Psoas muscle (tissue), 8 donors: Measurements from ENCODE around the gene BFSP1. TPM values are rescaled to one million over a fixed set of nuclear protein-coding genes. Genes with fewer than 3 reads are reported as not detected.
A peak's percentile ranks its signal among the peaks of the same experiment; 100 is the strongest.

Experiments used
- ATAC-seq, 4 donors: fragments of 200-7000 bp; cut with Tn5 transposase; one replicate each; pipeline ENCODE4 v1.9.1; 2020; ENCODE audit warnings: moderate library complexity in 3 of 4, mild to moderate bottlenecking in 2 of 4
- DNase-seq, 2 donors: peaks; one replicate each; pipeline ENCODE4 v3.0.0-alpha.2; 2020
- H3K27ac ChIP-seq: fragments of 200-600 bp; one replicate; pipeline ENCODE4 v1.8.0; 2022
- H3K27me3 ChIP-seq, 3 donors: fragments of 200-600 bp in 1 of 3; one replicate each; pipeline versions ENCODE4 v1.6.1 to v1.8.0; 2013 to 2022; ENCODE audit warnings: low read length in 2 of 3, mild to moderate bottlenecking in 2 of 3, moderate library complexity in 1 of 3; ENCODE audit not compliant: insufficient read depth in 3 of 3
- H3K36me3 ChIP-seq, 2 donors: fragments of 200-600 bp in 1 of 2; one replicate each; pipeline versions ENCODE4 v1.6.1 to v1.8.0; 2013 to 2022; ENCODE audit warnings: low read depth in 1 of 2, mild to moderate bottlenecking in 1 of 2, moderate library complexity in 1 of 2; ENCODE audit not compliant: insufficient read depth in 1 of 2
- H3K4me1 ChIP-seq: fragments of 200-600 bp; one replicate; pipeline ENCODE4 v1.8.0; 2022
- H3K4me3 ChIP-seq: fragments of 200-600 bp; one replicate; pipeline ENCODE4 v1.8.0; 2022; ENCODE audit warnings: mild to moderate bottlenecking
- H3K9me3 ChIP-seq: fragments of 200-600 bp; one replicate; pipeline ENCODE4 v1.8.0; 2022
- WGBS, 3 donors: extraction: QIAGEN DNeasy Blood & Tissue Kit; methylation state at CpG; one replicate each; pipeline versions ENCODE4 v1.1.6 to v1.1.7; 2013; 5-methylcytosine and 5-hydroxymethylcytosine counted together
- intact Hi-C, 2 donors: fragments of 100-400 bp; cut with DNase I; formaldehyde crosslinking; loops; one replicate each; pipeline versions ENCODE4 v1.11.0 to v1.14.2; 2022
- polyA plus RNA-seq, 3 donors: library from polyadenylated mRNA; stranded (reverse); fragments of 200-250 nt; gene quantifications; one replicate each; pipeline ENCODE4 v1.2.3, GENCODE V29; 2013
- total RNA-seq, 4 donors: library from RNA; stranded (reverse); fragmentation: NEBNext Ultra II Directional in 2 of 4; extraction: Animal tissue kit (Norgen Biotek cat#: 25700) in 2 of 4; gene quantifications; one replicate each; pipeline versions ENCODE4 v1.2.1 to v1.2.4, GENCODE V29; 2021 to 2023
- TF ChIP-seq, protein P1 (sequence below): fragments of 200-600 bp; IDR thresholded peaks from one replicate; pipeline ENCODE4 v1.8.0; 2022; ENCODE audit warnings: antibody characterized with exemption
- donor health status: healthy with polysubstance abuse.
- donor health status: DM: no; HTN: no; CAD: no; lungs with moderate emphysema.
- donor health status: Bipolar disorder and iron deficiency.
- donor health status: healthy.
- donor health status: DM: yes; HTN: yes; CAD: no.
- donor health status: DM: no; HTN: no; CAD: no.
- donor health status: DM: no; HTN: no; CAD: no.
- donor health status: DM: yes; HTN: yes; CAD: no.

The BFSP1 gene
- total and polyA plus RNA-seq, 7 donors: 0.12 to 0.57 (median 0.24) TPM; not detected in 1

DNA sequence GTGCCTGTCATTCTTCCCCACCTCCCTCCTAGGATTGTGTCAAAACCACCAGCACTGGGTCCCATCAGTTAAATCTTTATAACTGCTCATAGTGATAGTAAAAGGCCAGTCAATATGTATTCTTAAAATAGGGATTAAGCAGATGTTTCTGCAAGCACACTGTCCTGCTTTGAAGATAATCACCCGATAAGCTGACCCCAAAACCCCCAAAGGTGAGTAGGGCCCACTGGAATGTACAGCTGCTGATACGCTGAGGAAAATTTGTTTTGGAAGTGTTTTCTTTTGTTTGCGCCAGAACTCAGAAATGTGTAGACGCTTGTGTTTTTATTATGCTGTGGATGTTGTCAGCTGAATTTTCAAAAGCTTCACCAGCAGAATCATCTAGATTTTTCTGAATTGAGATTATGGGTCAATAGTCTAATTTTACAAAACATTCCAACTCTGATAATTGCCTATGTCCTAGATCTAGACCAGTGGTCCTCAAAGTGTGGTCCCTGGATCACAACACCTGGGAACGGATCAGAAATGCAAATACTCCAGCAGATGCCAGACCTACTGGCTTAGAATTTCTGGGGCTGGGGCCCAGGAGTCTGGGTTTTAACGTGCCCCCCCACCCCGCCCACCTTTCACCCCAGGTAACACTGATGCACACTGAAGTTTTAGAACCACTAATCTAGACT, 11.4 kb downstream of the BFSP1 start:
- intact Hi-C loops: no loop called here
- H3K4me3 ChIP-seq: no peak overlapping the region
- H3K27me3 ChIP-seq: no peaks in the 10 kb centered on the region
- no peaks in the 10 kb centered on the region for H3K36me3 ChIP-seq
- WGBS, 3 donors: 75 to 78% (median 78%) methylated on average over 7 of the region's 7 CpGs
- H3K27ac ChIP-seq: no peak overlapping the region
- no peaks in the 10 kb centered on the region for H3K9me3 ChIP-seq
- TF ChIP-seq, protein P1, sequence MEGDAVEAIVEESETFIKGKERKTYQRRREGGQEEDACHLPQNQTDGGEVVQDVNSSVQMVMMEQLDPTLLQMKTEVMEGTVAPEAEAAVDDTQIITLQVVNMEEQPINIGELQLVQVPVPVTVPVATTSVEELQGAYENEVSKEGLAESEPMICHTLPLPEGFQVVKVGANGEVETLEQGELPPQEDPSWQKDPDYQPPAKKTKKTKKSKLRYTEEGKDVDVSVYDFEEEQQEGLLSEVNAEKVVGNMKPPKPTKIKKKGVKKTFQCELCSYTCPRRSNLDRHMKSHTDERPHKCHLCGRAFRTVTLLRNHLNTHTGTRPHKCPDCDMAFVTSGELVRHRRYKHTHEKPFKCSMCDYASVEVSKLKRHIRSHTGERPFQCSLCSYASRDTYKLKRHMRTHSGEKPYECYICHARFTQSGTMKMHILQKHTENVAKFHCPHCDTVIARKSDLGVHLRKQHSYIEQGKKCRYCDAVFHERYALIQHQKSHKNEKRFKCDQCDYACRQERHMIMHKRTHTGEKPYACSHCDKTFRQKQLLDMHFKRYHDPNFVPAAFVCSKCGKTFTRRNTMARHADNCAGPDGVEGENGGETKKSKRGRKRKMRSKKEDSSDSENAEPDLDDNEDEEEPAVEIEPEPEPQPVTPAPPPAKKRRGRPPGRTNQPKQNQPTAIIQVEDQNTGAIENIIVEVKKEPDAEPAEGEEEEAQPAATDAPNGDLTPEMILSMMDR: no peak
- ATAC-seq: no peak
- no peak for DNase-seq
- peaks cover 5% of the 10 kb centered on the region for H3K4me1 ChIP-seq

DNA sequence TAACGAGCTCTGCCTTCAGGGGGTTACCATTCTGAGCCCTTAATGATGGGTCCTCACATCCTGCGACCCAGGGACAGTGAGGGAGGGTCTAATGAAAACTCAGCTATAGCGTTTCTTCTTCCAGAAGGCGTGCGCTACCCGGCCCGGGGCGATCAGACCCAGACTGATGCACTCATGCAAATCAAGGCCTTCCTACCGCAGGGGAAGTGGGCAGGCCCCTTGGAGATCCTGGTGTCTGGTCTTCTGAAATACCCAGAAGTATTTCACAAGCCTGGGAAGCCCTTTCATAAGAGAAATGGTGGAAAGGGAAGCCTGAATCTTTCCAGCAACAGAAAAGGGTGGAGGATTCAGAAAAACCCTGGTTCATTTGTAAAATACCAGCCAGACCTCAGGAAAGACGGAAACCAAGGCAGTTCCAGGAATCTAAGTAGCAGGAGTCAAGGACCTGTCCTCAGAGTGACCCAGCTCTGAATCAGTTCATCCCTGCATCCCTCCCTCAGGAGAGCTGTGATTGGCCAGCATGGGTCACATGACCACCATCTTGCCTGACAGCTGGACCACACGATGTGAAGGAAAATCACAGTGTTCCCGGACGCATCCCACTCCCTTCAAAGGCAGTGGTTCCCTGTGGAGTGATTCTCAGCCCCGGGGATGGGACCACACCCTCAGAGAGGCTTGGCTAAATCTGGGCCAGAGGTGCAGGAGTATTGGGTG, 12.7 kb downstream of the BFSP1 start:
- DNase-seq (peak in 1 of 2 donors; percentile 50), ATAC-seq (no peak)
- no peaks in the 10 kb centered on the region for H3K9me3 ChIP-seq
- WGBS, 3 donors: 72 to 78% (median 74%) methylated on average over 14 of the region's 14 CpGs
- no peaks in the 10 kb centered on the region for H3K27me3 ChIP-seq
- no peak overlapping the region for H3K4me3 ChIP-seq
- TF ChIP-seq, protein P1: no peak
- no peaks in the 10 kb centered on the region for H3K36me3 ChIP-seq
- no peak overlapping the region for H3K27ac ChIP-seq
- intact Hi-C loops: no loop called here
- peaks cover 2% of the 10 kb centered on the region for H3K4me1 ChIP-seq

DNA sequence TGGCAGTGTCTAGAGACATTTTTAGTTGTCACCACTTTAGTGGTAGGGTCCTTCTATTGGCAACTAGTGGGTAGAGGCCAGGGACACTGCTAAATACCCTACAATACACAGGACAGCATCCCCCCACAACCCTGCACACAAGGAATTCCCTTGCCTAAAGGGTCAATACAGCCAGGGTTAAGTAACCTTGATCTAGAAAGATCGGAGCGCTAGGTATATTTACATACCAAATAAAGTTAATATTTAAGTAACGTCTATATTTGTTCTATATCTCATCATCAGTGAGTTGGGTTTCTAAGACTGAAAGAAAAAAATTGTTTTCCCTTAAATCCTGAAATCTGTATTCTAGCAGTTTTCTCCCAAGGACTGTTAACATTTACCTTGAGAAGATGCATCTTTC, 16.1 kb downstream of the BFSP1 start:
- Histone ChIP-seq H3K4me1 (no peaks in the 10 kb centered on the region), H3K36me3 (no peaks in the 10 kb centered on the region), H3K4me3 (no peak overlapping the region), H3K27ac (no peak overlapping the region), H3K9me3 (no peaks in the 10 kb centered on the region), H3K27me3 (no peaks in the 10 kb centered on the region)
- TF ChIP-seq, protein P1: no peak
- 91 to 99% (median 94%) methylated on average over 3 of the region's 3 CpGs for WGBS, 3 donors
- ATAC-seq (no peak), DNase-seq (no peak)
- intact Hi-C loops: no loop called here

DNA sequence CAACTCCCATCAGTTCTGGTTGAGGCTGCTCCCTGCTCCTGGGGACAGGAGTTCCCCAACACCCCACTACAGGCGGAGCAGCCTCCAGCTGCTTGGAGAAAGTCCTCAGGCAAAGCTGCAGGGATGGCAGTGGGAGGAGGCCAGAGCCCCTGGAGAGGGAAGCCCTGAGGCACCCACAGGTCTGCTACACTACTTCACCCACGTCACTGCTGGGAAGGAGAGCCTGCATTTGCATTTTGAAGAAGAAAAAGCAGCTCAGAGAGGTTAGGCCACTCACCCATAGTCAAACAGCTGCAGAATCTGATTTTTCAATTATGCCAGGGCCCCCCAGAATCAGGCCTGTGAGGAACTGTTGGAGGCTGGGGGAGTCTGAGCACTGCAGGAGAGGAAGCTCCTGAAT, 17.2 kb downstream of the BFSP1 start:
- intact Hi-C loops: no loop called here
- Histone ChIP-seq H3K36me3 (no peaks in the 10 kb centered on the region), H3K27ac (no peak overlapping the region), H3K4me1 (no peaks in the 10 kb centered on the region), H3K27me3 (no peaks in the 10 kb centered on the region), H3K9me3 (no peaks in the 10 kb centered on the region), H3K4me3 (no peak overlapping the region)
- WGBS, 3 donors: 97% methylated on average over 2 of the region's 2 CpGs
- DNase-seq: no peak
- TF ChIP-seq, protein P1: no peak
- ATAC-seq: no peak
